Stimulated activated CD4-positive, alpha-beta T cell treated with anti-CD3 and anti-CD28 coated beads, Interleukin-12 subunit alpha, Interleukin-12 subunit beta, amount 100 ng/mL, for 4 hours (primary cell): ENCODE results near the gene L3MBTL3.

Source experiments
- DNase-seq: peaks from one replicate; pipeline ENCODE4 v3.0.0-alpha.2; 2020

Gene L3MBTL3

GRCh38 chr6:130187335-130188206 lies 169.2 kb downstream of the L3MBTL3 start:
- DNase-seq: no peak

- DNase-seq: no peak
Observed at GRCh38 chr6:130188207-130188899, 170.0 kb downstream of the L3MBTL3 start.

DNA sequence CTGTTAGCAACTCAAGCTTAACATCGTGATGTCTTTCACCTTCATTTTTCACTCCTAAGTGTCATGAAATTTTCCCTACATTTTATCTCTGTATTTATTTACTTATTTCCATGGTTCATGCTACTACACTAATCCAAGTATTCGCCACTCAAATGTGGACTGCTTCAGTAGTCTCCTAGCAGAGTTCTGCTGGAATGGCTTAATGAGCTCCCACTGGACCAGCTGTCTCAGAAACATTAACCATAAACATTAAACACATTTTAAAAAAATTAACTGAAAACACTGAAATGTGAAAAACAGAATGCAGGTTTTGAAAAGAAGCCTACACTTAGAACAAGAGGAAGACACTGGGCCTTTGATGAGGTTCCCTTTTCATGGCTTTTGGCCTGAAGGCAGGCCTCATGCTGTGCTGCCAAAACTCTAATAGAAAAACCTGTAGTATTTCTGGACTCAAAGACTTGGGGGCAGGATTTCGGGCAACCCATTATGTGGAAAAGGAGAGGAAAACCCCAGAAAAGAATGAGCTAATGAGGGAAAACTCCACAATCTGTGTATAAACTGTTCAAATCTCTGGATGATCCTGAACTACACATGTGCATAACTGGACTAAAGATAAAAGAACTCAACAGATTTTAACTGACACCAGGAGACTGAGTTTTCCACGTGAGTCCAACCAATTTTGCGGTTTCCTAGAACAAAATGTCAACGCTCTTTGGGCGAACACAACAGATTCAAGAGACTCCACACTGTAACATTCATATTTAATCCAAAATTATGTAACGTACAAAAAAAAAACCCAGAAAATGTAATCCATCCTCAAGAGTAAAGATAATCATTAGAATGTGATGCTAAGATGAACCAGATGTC lies 171.4 kb downstream of the L3MBTL3 start:
- no peak for DNase-seq
